HG03354 (cell line): ENCODE results near the gene FST.

Source experiments
- ATAC-seq: cut with Tn5 transposase; IDR thresholded peaks from one replicate; pipeline ENCODE4 v1.9.1; 2021; ENCODE audit warnings: mild to moderate bottlenecking; ENCODE audit not compliant: unreplicated experiment, poor library complexity, severe bottlenecking

FST gene

GRCh38 chr5:53507013-53507412 is 26.6 kb downstream of the FST start:
- no peak for ATAC-seq

- ATAC-seq, result no peak
Measured at GRCh38 chr5:53508125-53508524, 27.7 kb downstream of the FST start.

- no peak for ATAC-seq
Measured at GRCh38 chr5:53512539-53512938, 32.1 kb downstream of the FST start.

GRCh38 chr5:53515988-53516387 is 35.6 kb downstream of the FST start:
- no peak for ATAC-seq

GRCh38 chr5:53520813-53521212 is 40.4 kb downstream of the FST start:
- no peak for ATAC-seq
